HL-60 (cell line): Measurements from ENCODE around the gene ALG3.

Experiments used
- DNase-seq, 2 experiments: peaks; one replicate each; pipeline ENCODE4 v3.0.0-alpha.2; 2010 to 2020; ENCODE audit warnings: low read depth in 1 of 2, low spot score in 1 of 2
- H3K27ac ChIP-seq: fragments of 250-450 bp; sonication (Bioruptor Pico); replicated peaks from 2 replicates; pipeline ENCODE4 v1.5.1; 2020; ENCODE audit warnings: mild to moderate bottlenecking, moderate library complexity
- H3K27me3 ChIP-seq: fragments of 250-450 bp; sonication (Bioruptor Pico); 2 replicates; pipeline ENCODE4 v1.5.1; 2021; ENCODE audit warnings: mild to moderate bottlenecking, moderate library complexity; ENCODE audit not compliant: insufficient read depth, poor library complexity, severe bottlenecking
- H3K4me3 ChIP-seq: replicated peaks from 2 replicates; pipeline ENCODE4 v1.5.1; 2011; ENCODE audit warnings: mild to moderate bottlenecking, control low read depth, low read length; ENCODE audit not compliant: insufficient read depth
- CTCF ChIP-seq: IDR thresholded peaks from one replicate; pipeline ENCODE4 v1.5.1; 2011; ENCODE audit warnings: low read length, control low read depth, inconsistent platforms; ENCODE audit not compliant: insufficient read depth
- GABPA ChIP-seq: IDR thresholded peaks from 2 replicates; pipeline ENCODE4 v1.6.1; 2012; ENCODE audit warnings: low read depth
- POLR2AphosphoS5 ChIP-seq: IDR thresholded peaks from 2 replicates; pipeline ENCODE4 v1.6.1; 2012; ENCODE audit warnings: low read depth
- REST ChIP-seq: IDR thresholded peaks from 2 replicates; pipeline ENCODE4 v1.6.1; 2012; ENCODE audit warnings: low read depth; ENCODE audit not compliant: insufficient replicate concordance
- SPI1 ChIP-seq: IDR thresholded peaks from 2 replicates; pipeline ENCODE4 v1.6.1; 2012; ENCODE audit warnings: low read depth, mild to moderate bottlenecking, borderline replicate concordance

Gene ALG3

GRCh38 chr3:184289426-184289938, 40.7 kb upstream of the ALG3 start:
- Histone ChIP-seq H3K27me3 (peaks cover 4% of the 10 kb centered on the region), H3K4me3 (no peak overlapping the region), H3K27ac (no peak overlapping the region)
- DNase-seq, result peak in 1 of 2 experiments; percentile 65
- no peak for TF ChIP-seq GABPA
- peak; percentile 20 for TF ChIP-seq CTCF
- TF ChIP-seq POLR2AphosphoS5, result no peak
- no peak for TF ChIP-seq REST

- no peak overlapping the region for H3K27ac ChIP-seq
- no peak overlapping the region for H3K4me3 ChIP-seq
- peak; percentile 54 to 62 for DNase-seq
- H3K27me3 ChIP-seq, result peaks cover 7% of the 10 kb centered on the region
- TF ChIP-seq POLR2AphosphoS5, result no peak
- TF ChIP-seq GABPA, result no peak
- no peak for TF ChIP-seq SPI1
- TF ChIP-seq REST, result no peak
- peak; percentile 4 for TF ChIP-seq CTCF
Measured at GRCh38 chr3:184284696-184285095, 35.9 kb upstream of the ALG3 start.

- Histone ChIP-seq H3K27me3 (peaks cover 5% of the 10 kb centered on the region), H3K27ac (no peak overlapping the region), H3K4me3 (no peak overlapping the region)
- TF ChIP-seq POLR2AphosphoS5, result no peak
- no peak for TF ChIP-seq CTCF
- no peak for DNase-seq
Measured at GRCh38 chr3:184283681-184284080, 34.9 kb upstream of the ALG3 start.

- TF ChIP-seq POLR2AphosphoS5 (no peak), GABPA (no peak), REST (no peak), CTCF (no peak), SPI1 (no peak)
- no peak overlapping the region for H3K4me3 ChIP-seq
- peaks cover 5% of the 10 kb centered on the region for H3K27me3 ChIP-seq
- no peak for DNase-seq
- no peak overlapping the region for H3K27ac ChIP-seq
Measured at GRCh38 chr3:184282941-184283340, 34.2 kb upstream of the ALG3 start.
